GM12874 (cell line): ENCODE measurements around the gene SZT2.

Source experiments
- CTCF ChIP-seq: IDR thresholded peaks from 2 replicates; pipeline ENCODE4 v1.5.1; 2011; ENCODE audit warnings: low read depth, mild to moderate bottlenecking, control low read depth, low read length, moderate library complexity; ENCODE audit not compliant: insufficient read depth

The SZT2 gene

GRCh38 chr1:43463479-43463878 is 73.8 kb downstream of the SZT2 start:
- no peak for TF ChIP-seq CTCF

- no peak for TF ChIP-seq CTCF
Measured at GRCh38 chr1:43464681-43465504, 75.2 kb downstream of the SZT2 start.

GRCh38 chr1:43465505-43466067 is 75.9 kb downstream of the SZT2 start:
- TF ChIP-seq CTCF = no peak

GRCh38 chr1:43466403-43466802 is 76.7 kb downstream of the SZT2 start:
- no peak for TF ChIP-seq CTCF

- no peak for TF ChIP-seq CTCF
Measured at GRCh38 chr1:43468414-43468813, 78.7 kb downstream of the SZT2 start.

- TF ChIP-seq CTCF = no peak
Measured at GRCh38 chr1:43469932-43470331, 80.2 kb downstream of the SZT2 start.

- TF ChIP-seq CTCF = no peak
Measured at GRCh38 chr1:43472087-43472462, 82.4 kb downstream of the SZT2 start.
